Measurements from ENCODE around the gene PTDSS2.
A peak's percentile ranks its signal among the peaks of the same experiment; 100 is the strongest.

PTDSS2 gene

DNA sequence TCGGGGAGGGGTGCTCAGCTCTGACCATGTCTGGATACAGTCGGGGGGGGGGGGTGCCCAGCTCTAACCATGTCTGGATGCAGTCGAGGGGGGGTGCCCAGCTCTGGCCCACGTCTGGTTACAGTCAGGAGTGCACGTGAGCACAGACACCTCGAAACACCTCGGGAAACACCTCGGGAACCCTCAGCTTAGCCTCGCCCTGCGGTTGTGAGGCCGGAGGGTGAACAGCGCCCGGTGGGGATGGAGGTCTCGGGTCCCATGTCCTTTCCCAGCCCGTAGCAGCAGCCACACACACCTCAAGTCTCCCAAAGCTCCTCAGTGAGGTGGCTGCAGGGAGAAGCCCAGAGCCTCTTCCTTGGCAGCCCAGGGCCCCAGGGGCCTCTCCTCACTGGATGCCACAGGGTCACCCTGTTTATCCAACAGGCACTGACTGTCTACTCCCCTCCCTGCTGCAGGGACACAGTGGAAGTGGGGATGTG lies 37.4 kb upstream of the PTDSS2 start:
- TF ChIP-seq, protein P1, sequence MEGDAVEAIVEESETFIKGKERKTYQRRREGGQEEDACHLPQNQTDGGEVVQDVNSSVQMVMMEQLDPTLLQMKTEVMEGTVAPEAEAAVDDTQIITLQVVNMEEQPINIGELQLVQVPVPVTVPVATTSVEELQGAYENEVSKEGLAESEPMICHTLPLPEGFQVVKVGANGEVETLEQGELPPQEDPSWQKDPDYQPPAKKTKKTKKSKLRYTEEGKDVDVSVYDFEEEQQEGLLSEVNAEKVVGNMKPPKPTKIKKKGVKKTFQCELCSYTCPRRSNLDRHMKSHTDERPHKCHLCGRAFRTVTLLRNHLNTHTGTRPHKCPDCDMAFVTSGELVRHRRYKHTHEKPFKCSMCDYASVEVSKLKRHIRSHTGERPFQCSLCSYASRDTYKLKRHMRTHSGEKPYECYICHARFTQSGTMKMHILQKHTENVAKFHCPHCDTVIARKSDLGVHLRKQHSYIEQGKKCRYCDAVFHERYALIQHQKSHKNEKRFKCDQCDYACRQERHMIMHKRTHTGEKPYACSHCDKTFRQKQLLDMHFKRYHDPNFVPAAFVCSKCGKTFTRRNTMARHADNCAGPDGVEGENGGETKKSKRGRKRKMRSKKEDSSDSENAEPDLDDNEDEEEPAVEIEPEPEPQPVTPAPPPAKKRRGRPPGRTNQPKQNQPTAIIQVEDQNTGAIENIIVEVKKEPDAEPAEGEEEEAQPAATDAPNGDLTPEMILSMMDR (IDR thresholded peaks at IDR 0.05; ENCODE audit: poor library complexity, severe bottlenecking) = no peak
- Histone ChIP-seq H3K9me3 (ENCODE audit: severe bottlenecking) (no peaks in the 10 kb centered on the region), H3K27ac (ENCODE audit: poor library complexity, severe bottlenecking) (no peak overlapping the region), H3K36me3 (ENCODE audit: low read depth) (no peaks in the 10 kb centered on the region), H3K4me1 (ENCODE audit: insufficient read depth, poor library complexity, severe bottlenecking) (peaks cover 14% of the 10 kb centered on the region), H3K4me3 (ENCODE audit: severe bottlenecking) (no peak overlapping the region), H3K27me3 (ENCODE audit: insufficient read depth, poor library complexity, severe bottlenecking) (no peaks in the 10 kb centered on the region)
- ATAC-seq (ENCODE audit: low read depth) (no peak), DNase-seq (ENCODE audit: low spot score) (no peak)

DNA sequence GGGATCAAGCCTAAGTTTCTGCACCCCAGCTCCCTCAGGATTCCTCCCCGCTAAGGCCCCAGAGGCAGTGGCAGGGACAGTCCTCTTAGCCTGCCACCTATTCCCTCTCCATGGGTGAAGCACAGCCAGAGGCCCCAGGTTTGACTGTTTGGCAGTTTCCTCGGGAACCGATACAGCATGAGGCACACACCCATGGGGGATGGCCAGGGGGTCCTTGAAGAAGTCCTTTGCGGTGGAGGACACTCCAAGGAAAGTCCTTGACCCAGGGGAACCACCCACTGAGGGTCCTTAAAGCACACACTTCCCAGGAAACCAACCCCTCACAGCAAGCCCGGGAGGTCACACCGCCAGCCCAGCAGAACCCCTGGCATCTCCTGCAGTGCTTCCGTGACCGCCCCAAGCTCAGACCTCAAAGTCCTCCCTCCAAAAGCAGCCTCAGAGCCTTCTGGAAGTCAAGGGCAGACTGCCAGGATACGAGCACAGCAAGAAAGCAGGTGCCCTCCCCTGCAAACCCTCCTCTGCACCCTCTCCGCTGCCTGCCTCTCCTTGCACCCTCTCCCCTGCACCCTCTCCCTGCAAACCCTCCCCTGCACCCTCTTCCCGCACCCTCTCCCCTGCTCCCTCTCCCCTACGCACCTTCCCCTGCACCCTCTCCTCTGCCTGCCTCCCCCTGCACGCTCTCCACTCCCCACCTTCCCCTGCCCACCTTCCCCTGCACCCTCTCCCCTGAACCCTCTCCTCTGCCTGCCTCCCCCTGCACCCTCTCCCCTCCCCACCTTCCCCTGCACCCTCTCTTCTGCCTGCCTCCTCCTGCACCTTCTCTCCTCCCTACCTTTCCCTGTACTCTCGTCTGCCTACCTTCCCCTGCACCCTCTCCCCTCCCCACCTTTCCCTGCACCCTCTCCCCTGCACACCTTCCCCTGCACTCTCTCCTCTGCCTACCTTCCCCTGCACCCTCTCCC lies 36.7 kb upstream of the PTDSS2 start:
- ATAC-seq (ENCODE audit: low read depth) (no peak), DNase-seq (ENCODE audit: low spot score) (no peak)

DNA sequence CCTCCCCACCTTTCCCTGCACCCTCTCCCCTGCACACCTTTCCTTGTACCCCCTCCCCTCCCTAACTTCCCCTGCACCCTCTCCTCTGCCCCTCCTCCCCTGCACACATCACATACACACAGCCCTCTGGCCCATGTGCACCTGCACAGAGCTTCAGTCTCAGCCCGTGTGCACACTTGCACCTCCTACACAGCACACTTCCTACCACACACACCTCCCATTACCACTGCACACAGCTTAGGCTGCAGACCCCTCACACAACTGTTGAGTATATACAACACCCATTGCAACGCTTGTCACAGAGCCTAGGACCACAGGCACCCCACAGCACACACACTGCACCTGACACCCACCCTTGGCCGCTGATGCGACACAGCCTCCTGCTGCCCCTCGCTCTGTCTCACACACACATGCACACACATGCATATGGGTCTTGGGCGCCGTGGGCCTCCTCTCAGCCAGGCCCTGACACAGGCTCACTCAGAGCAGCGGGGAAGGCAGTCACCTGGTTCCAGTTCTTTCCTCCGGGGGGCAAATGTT lies 35.7 kb upstream of the PTDSS2 start:
- Histone ChIP-seq H3K4me3 (ENCODE audit: severe bottlenecking) (no peak overlapping the region), H3K27me3 (ENCODE audit: insufficient read depth, poor library complexity, severe bottlenecking) (no peaks in the 10 kb centered on the region), H3K4me1 (ENCODE audit: insufficient read depth, poor library complexity, severe bottlenecking) (peaks cover 14% of the 10 kb centered on the region), H3K36me3 (ENCODE audit: low read depth) (no peaks in the 10 kb centered on the region), H3K27ac (ENCODE audit: poor library complexity, severe bottlenecking) (peak overlapping the region; percentile 61), H3K9me3 (ENCODE audit: severe bottlenecking) (no peaks in the 10 kb centered on the region)
- ATAC-seq (ENCODE audit: low read depth) (no peak; the same call in 2 of the 3 replicates), DNase-seq (ENCODE audit: low spot score) (no peak)
- TF ChIP-seq, protein P1 (IDR thresholded peaks at IDR 0.05; ENCODE audit: poor library complexity, severe bottlenecking) = no peak

More for the DNA sequence above, 36.7 kb upstream of the PTDSS2 start:
- Histone ChIP-seq H3K9me3 (ENCODE audit: severe bottlenecking) (no peaks in the 10 kb centered on the region), H3K4me3 (ENCODE audit: severe bottlenecking) (no peak overlapping the region), H3K27ac (ENCODE audit: poor library complexity, severe bottlenecking) (no peak overlapping the region), H3K4me1 (ENCODE audit: insufficient read depth, poor library complexity, severe bottlenecking) (peaks cover 14% of the 10 kb centered on the region), H3K36me3 (ENCODE audit: low read depth) (no peaks in the 10 kb centered on the region), H3K27me3 (ENCODE audit: insufficient read depth, poor library complexity, severe bottlenecking) (no peaks in the 10 kb centered on the region)
- TF ChIP-seq, protein P1 (IDR thresholded peaks at IDR 0.05; ENCODE audit: poor library complexity, severe bottlenecking) = no peak

GRCh38 chr11:415640-416041 lies 34.4 kb upstream of the PTDSS2 start:
- Histone ChIP-seq H3K27me3 (ENCODE audit: insufficient read depth, poor library complexity, severe bottlenecking) (no peaks in the 10 kb centered on the region), H3K36me3 (ENCODE audit: low read depth) (no peaks in the 10 kb centered on the region), H3K27ac (ENCODE audit: poor library complexity, severe bottlenecking) (peak overlapping the region; percentile 61), H3K4me3 (ENCODE audit: severe bottlenecking) (peak overlapping the region; percentile 53), H3K9me3 (ENCODE audit: severe bottlenecking) (no peaks in the 10 kb centered on the region), H3K4me1 (ENCODE audit: insufficient read depth, poor library complexity, severe bottlenecking) (peaks cover 14% of the 10 kb centered on the region)
- DNase-seq (ENCODE audit: low spot score) (no peak), ATAC-seq (ENCODE audit: low read depth) (no peak)
- TF ChIP-seq, protein P1 (IDR thresholded peaks at IDR 0.05; ENCODE audit: poor library complexity, severe bottlenecking) = no peak
